GM18907 (cell line): Measurements from ENCODE around the gene RPL39L.
A peak's percentile ranks its signal among the peaks of the same experiment; 100 is the strongest.
"Not testable (repeated sequence)": the region's sequence is repeated elsewhere in the genome, so short reads cannot be mapped to it uniquely, and the experiment has no call there.

ENCODE experiments used
- ATAC-seq: cut with Tn5 transposase; IDR thresholded peaks from one replicate; pipeline ENCODE4 v1.9.1; 2021; ENCODE audit warnings: mild to moderate bottlenecking, moderate library complexity; ENCODE audit not compliant: unreplicated experiment

The RPL39L gene

DNA sequence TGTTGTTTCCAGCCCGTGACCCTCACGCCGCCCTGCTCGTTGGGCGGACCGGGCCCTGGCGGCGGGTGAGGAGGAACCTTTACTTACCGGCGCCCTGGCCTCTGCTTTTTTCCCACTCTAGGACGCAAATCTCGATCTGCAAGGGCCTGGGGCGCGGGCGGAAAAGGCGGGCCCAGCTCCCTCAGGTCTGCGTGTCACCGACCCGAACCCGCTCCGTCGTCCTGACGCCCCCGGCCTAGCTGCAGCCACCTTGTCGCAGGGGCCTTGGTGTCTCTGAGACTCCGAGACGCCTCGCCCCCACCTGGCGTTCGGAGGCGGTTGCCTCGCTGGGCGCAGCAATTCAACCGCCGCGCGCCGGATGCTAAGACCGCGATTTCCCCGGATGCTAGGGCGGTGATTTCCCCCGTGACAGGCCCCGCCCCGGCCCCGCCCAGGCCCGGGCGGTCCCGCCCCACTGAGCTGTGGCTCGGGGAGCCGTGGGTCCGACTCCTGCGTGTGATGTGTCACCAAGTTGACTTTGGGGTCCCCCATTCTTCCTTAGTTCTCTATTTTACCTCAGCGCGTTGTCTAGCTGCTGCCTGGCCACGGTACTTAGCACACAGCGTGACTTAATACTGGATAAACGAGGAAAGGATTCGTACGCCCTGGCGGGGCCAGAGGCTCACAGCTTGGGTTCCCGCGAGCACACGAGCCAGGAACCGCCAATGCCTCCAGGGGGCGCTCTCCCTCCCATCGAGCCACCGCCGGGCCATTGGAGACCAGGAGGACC lies at the start of gene RPL39L:
RPL39L (minus strand) TSS at position 371 of the 769 bp plus-strand sequence. CDS start 18,196 bp downstream, outside the sequence.
- peak; percentile 97 for ATAC-seq

GRCh38 chr3:187188931-187189330 lies 49.6 kb upstream of the RPL39L start:
- no peak for ATAC-seq

DNA sequence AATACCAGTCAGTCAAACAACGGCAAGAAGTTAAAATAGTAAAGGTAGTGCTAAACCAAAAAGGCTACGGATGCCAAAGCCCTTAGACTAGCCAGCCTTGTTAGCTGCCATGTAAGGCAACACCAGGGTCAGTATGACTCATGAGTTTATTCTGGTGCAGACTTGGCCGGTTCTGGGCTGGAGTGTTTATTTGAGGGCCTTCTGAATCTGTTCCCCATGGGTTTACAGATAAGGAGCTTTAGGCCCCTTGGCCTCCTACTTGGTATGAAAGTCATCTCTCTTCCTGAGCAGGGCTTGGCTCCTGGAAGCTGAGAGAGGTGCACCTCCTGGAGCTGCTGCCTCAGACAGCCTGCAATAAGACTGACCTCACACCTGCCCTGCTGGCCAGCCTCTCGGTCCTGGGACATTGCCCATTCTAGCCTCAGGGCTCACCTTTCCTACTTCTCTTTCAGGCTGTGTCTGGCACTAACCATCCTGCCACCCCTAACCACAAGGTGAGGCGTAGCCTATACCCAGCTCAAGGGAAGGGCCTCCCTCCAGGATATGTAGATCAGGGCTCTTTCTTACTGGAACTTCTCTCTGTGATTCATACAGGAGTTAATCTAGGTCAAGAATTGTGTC lies 47.6 kb upstream of the RPL39L start:
- ATAC-seq = no peak

GRCh38 chr3:187186375-187186774 lies 47.1 kb upstream of the RPL39L start:
- no peak for ATAC-seq

GRCh38 chr3:187185759-187186158 lies 46.5 kb upstream of the RPL39L start:
- no peak for ATAC-seq

DNA sequence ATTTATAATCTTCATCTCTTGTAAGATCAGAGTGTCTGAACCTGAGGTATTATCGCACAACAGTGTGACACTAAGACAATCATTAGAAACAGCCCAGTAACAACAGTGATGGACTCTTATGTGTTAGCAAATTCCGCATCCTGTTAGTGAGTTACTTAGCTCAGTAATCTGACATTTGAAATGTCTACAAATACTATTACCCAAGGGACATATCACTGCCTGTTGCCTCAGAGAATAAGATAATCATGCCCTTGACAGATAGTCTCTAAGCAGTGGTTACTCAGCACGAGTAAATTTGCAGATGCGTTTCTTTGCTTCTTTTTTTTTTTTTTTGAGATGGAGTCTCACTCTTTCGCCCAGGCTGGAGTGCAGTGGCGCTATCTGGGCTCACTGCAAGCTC lies 44.6 kb upstream of the RPL39L start:
- no peak for ATAC-seq

DNA sequence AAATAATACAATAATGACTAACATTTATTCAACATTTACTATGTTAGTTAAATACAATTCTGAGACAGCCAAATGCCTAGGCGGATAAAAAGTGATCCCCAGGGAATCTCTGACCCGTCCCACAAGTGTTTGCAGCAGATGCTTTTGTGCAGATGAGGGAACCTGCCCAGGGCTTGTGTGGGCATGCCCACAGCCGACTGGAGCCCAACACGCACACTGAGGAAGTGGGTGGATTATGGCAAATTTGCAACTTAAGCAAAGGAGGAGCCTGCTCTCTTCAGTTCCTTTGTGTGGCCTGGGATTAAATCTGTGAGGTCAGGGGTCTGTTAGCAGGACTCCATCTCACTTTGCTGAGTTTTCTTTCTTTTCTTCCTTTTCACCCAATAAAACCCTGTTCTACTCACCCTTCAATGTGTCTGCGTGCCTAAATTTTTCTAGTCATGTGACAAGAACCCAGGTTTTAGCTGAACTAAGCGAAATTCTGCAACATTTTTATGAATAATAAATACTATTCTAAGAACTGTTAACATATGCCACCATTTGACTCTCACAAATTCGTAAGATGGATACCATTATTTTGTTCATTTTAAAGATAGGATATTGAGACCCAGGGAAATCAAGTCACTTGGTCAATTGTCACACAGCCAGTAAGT lies 44.0 kb upstream of the RPL39L start:
- peak; percentile 78 for ATAC-seq

DNA sequence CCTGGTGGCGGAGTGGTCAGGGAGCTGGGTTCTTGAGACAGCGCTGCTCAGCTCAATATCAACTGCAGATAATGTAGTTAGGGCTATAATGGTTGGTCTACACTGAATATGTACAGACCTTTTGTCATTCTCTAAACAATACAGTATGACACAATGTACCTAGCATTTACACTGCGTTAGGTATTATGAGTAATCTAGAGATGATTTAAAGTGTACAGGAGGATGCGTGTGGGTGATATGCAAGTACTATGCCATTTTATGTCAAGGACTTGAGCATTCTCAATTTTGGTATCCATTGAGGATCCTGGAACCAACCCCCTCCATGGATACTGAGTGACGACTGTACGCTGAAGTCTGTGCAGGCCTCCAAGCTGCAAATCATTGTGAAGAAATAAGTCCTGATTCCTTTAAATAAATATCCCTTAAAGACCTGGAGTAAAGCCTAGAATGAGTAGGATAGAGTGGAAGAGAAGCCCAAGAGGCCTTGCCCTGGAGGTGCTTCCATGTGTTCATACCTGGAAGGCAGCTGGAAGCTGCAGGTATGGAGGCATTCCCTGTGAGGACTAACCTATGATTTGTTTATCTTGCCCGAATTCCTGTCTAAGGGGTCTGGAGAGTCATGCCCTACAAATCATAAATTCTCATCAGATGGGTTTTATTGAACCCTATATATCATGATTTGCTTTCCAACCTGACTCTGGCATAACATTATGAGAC lies 42.3 kb upstream of the RPL39L start:
- no peak for ATAC-seq

DNA sequence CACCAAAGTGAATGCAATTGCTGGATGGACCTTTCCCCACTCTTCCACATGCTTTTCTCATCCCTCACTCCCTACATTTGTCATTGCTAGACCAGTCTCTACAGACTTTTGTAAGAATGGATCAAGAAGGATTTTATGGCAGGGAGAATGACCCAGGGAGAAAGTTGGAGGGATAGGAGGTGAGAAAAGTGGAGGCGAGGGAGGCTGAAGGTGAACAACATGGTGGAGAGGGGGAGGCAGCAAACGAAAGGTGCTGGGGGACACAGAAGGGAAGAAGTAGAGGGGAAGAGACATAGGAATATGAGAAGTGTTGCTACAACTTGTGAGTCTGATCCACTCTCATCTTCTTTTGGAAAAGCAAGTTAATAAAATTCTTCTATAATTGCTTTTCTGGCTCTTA lies 33.6 kb upstream of the RPL39L start:
- ATAC-seq = no peak

DNA sequence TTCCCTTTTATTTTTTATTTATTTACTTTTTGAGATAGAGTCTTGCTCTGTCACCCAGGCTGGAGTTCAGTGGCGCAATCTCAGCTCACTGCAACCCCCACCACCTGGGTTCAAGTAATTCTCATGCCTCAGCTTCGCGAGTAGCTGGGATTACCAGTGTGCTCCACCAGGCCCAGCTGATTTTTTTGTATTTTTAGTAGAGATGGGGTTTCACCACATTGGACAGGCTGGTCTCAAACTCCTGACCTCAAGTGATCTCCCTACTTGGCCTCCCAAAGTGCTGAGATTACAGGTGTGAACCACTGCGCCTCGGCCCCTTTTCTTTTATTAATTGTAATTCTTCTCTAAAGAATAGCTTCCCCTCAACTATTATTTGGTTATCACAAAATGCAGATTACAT lies 31.6 kb upstream of the RPL39L start:
- not testable (repeated sequence) for ATAC-seq

GRCh38 chr3:187169231-187169960 lies 30.1 kb upstream of the RPL39L start:
- no peak for ATAC-seq

- no peak for ATAC-seq
Observed at GRCh38 chr3:187167777-187168176, 28.5 kb upstream of the RPL39L start.

GRCh38 chr3:187166750-187167149 lies 27.5 kb upstream of the RPL39L start:
- ATAC-seq = no peak

DNA sequence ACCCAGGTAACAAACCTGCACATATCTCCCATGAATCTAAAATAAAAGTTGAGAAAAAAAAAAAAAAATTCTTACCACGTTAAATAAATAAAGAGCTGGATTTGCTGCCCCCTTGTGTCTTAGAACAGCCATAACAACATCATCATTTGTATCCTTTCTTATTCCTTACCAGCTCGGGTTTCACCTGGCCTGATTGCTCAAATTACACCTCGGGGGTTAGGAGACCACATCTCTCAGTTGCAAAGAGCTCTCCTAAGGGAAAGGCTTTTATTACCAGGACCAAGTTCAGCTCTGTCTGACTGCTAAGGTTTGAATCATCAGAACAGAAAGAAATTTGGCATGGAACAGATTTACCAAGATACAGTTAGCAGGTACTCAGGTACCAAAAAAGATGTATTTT lies 25.8 kb upstream of the RPL39L start:
- ATAC-seq = no peak

DNA sequence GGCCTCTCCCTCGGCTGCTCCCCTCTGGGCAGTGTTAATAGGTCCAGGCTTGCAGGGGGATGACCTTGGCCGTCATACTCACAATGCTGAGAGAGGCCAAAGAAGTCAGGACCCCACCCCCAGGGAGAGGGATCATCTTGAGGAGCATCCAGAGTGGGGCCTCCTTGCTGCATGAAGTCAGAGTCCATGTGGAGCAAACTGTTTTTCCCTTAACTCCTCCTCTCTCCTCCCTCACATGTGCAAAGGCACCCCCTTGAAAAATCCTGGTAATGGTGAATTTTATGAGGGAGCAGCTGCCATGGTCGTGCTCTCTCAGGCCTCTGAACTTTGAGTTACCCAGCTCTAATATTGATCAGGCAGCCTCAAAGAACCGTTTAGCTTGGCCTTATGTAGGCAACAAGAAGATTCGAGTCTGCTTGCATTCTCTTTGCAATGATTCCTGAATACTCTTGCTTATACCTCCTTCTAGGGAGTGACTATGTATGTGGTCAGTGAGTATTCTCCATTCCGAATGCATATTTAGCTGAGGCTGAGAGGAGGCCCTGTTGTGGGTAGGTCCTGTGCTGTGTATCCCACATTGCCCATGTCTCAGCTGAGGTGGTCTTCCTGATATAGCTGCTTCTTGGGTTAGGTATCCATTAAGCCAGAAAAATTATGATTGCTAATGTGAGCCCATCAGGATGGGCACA lies 23.1 kb upstream of the RPL39L start:
- ATAC-seq = no peak

DNA sequence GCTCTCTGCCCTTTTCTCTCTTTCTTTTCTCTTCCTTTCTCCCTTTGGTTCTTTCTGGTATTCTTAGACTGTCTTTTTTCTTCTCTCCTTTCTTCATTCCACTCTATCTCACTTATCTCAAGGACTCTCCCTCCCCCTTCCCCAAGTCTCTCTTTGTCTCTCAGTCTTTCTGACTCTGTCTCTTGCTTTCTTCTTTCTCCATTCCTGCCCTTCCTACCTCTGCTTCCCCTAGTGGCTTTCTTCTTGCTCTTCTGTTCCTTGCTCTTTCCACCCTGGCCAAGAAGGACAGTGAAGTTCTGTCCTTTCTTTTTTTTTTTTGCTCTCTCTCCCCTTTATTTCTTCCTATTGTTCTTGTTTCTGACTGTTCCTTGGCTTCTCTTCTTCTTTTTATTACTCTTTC lies 22.3 kb upstream of the RPL39L start:
- ATAC-seq = no peak

- peak; percentile 45 for ATAC-seq
Observed at GRCh38 chr3:187150599-187150998, 11.3 kb upstream of the RPL39L start.

- no peak for ATAC-seq
Observed at GRCh38 chr3:187150186-187150585, 10.9 kb upstream of the RPL39L start.

DNA sequence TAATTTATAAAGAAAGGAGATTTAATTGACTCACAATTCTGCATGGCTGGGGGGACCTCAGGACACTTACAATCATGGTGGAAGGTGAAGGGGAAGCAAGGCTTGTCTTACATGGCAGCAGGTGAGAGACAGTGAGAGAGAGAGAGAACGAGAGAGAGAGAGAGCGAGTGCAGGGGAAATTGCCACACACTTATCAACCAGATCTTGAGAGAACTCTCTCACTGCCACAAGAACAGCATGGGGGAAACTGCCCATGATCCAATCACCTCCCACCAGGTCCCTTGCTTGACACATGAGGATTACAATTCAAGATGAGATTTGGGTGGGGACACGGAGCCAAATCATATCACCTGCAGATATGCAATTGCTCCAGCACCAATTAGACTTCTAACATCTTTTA lies 7.1 kb upstream of the RPL39L start:
- ATAC-seq = no peak
